ENCODE measurements around the gene IER5L.

Gene IER5L

DNA sequence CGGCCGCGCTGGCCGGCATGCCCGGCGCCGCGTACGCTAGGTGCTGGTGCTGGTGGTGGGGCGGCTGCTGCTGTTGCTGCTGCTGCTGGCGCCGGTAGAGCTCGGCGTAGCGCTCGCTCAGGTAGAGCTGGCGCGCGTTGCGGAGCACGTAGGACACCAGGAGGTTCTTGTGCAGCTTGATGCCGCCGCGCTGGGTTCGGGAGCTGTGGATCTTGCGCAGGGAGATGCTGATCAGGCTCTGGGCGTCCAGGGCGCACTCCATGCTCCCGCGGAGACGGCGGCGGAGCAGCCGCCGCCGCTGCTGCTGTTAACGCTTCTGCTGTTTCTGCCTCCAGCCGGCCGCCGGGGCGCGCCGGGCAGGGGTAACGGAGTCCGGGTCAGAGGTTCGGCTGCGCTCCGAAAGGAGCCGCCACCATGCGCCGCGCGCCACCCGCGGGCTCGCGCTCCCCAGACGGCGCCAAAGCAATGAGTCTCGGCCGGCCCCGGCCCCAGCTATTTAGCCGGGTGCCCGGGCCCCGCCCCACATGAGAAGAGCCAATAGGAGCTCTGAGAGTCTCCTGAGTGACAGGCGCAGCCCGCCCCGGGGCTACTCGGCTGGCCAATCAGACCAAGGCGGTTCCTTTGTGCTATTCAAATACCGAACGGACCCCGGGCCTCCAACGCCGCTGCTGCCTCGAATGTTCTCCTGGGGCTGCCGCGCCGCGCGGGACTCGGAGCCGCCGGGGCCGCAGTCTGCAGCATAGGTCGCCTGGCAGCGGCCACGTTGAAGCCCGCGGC, at the start of gene IER5L:
Gene IER5L, minus strand, starts transcription at position 471 of the 777 bp plus-strand sequence. Its CDS starts 209 bp downstream, at position 262.
- peak; percentile 84 for DNase-seq (ENCODE audit: low read depth)
- peak within 1 kb of the TSS; percentile 88 for H3K4me3 ChIP-seq (ENCODE audit: low read depth, low read length)

DNA sequence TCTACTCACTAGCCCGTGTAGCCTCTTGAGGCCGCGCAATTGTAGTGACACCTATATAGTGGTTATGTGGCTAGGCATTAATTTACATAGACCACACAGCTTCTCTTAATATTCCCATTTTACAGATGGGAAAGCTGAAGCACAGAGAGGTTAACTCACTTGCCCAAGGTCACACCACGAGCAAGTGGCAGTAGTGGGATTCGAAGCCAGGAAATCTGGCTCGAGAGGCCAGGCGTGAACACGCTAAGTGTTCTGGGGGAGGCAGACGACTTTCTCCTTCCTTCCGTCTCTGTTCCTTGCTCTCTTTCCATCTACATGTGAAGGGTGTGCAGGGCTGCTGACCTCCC, 49.8 kb upstream of the IER5L start:
- no peak for DNase-seq (ENCODE audit: low read depth)
- H3K4me3 ChIP-seq (ENCODE audit: low read depth, low read length): no peak overlapping the region

DNA sequence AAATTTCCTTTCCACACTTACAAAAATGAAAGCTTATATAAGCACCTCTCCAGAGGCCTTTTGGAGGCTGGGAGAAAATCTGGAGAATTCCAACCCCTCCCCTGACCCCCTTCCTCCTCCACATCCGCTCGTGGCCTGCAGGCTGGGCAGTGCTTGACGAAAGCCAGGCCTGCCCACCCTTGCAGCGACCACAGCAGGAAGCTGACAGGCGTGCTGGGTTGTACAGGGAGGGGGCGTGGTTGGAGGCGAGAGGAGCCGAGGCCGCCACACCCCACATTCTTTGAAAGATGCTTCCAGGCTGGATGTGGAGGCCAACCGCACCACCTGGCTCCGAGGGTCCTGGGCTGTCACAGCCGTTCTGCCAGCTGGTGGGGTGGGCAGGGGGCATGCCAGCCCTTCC, 47.8 kb upstream of the IER5L start:
- peak; percentile 60 for DNase-seq (ENCODE audit: low read depth)
- no peak overlapping the region for H3K4me3 ChIP-seq (ENCODE audit: low read depth, low read length)

DNA sequence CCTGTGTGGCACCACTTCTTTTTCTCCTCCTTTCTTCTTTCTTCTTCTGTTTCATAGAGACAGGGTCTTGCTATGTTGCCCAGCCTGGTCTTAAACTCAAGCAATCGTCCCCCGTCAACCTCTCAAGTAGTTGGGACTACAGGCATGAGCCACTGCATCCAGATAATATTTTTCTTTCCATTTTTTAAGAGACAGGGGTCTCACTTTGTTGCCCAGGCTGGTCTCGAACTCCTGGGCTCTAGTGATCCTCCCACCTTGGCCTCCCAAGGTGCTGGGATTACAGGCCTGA, 47.4 kb upstream of the IER5L start:
- no peak overlapping the region for H3K4me3 ChIP-seq (ENCODE audit: low read depth, low read length)
- no peak for DNase-seq (ENCODE audit: low read depth)

DNA sequence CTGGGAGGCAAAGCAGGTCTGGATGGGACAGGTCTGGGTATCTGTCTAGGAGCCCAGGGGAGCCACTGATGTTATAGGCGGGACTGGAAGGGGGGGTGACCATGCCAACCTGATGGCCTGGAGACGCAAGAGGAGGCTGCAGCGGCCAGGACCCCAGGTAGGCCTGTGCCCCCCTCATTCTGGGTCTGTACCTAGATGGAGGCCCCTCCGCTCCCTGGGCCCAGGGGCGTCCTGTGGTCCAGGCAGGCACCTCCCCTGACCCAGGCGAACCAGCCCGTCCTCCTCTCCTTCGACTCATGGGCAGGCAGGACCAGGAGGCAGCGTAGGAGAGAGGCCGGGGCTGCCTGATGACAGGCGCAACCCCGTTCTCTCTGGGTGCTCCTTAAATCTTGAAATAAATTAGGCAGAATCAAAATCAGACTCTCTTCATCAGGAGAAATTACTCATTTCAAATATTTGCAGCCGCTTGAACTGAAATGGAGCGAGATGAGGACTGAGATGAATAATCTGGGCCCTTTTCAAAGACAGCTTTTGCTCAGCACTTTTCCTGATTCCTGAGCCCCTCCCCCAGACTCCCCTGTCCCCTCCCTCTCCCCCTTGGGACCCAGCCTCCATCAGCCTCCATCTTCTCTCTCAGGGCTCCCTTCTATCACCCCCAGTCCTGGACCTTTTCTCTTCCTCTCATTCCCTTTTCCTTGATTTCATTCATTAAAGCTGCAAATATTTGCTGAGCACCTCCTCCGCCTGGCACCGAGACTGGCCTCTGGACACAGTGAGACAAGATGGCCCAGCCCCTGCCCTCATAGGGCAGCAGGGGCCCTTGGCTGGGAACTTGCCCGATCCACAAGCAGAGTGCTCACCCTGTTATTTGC, 46.8 kb upstream of the IER5L start:
- H3K4me3 ChIP-seq (ENCODE audit: low read depth, low read length): no peak overlapping the region
- no peak for DNase-seq (ENCODE audit: low read depth)

DNA sequence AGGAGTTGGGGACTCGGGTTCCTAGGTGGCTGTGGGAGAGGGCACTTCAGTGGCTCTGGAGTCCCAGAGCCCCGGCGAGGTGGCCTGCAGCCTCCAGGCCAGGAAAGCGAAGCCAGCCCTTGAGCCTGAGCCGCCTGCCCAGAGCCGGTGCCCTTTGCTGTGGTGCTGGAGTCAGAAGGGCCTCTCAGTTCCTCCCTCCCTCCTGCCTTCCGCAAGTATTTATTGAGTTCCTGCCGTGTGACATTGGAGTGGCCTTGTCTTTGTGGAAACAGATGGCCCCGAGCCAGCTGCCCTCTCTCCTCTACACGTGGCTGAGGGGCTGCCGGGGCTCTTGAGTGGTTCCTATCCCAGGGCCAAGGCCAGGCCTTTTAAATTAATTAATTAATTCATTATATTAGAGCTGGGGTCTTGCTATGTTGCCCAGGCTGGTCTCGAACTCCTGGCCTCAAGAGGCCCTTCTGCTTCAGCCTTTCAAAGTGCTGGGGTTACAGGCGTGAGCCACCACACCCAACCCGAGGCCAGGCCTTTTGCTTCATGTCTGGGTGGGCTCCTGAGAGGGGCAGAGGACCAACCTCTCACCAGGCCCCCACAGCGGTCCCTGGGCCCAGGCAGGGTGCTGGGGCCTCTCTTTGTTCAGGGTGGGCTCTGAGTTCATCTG, 45.6 kb upstream of the IER5L start:
- H3K4me3 ChIP-seq (ENCODE audit: low read depth, low read length): no peak overlapping the region

DNA sequence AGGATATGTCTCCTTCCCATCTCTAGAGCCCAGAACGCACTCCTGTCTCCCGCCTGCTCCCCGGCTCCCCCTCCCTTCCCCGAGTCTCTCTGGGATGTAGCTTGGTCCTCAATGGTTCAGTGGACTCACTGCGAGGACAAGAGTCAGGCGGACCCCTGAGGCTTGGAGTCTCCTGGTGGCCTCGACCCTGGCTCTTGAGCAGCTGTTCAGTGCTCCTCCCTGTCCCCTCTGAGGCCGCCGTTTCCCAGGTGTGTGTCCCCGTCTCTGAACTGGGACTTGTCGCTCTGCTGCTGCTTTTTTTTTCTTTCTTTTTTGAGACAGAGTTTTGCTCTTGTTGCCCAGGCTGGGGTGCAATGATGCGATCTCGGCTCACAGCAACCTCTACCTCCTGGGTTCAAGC, 44.8 kb upstream of the IER5L start:
- H3K4me3 ChIP-seq (ENCODE audit: low read depth, low read length): no peak overlapping the region
- DNase-seq (ENCODE audit: low read depth): no peak

More for the DNA sequence above, 45.6 kb upstream of the IER5L start:
- no peak for DNase-seq (ENCODE audit: low read depth)

DNA sequence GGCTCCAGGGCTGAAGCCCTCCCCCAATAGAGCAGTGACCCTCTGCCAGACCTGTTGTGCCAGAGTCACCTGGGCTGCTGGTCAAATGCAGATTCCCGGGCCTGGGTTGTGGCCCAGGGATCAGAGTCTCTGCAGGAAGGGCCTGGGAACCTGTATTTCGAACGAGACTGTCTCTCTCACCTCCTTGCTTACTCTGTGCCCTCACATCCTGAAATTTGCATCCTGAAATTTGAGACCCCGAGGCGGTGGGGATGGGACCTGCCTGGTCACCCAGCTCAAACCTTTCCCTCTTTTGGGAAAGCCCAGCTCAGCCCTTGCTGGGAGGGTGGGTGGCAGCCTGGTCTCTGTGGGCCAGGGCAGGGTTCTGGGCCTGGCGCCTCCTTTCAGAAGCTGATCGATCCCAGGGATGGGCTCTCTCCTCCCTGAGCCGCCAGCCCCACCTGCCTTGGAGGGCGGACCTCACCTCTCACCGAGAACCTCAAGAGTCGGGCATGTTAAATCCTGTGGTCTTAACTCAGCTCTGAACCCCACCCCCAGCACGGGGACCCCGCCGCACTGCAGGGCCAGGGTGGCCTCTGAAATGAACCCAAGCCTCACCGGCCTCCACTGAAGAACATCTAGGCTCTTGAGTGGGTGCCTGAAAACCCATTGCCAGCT, 44.0 kb upstream of the IER5L start:
- DNase-seq (ENCODE audit: low read depth): no peak
- no peak overlapping the region for H3K4me3 ChIP-seq (ENCODE audit: low read depth, low read length)

DNA sequence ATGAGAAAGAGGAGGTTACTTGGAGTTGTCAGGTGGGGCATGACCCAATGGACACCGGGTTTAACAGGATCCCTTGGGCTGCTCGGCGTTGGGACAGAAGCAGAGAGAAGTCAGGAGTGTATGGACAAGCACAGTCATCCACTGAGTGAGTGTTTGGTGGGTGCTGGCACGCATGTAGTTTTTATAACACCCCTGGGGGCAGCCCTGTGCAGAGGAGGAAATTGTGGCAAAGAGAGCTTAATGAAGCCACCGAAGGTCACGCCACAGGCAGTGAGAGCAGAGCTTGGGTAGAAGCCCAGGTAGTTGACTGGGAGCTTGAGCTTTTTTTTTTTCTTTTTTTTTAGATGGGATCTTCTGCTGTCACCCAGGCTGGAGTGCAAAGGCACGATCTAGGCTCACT, 43.2 kb upstream of the IER5L start:
- H3K4me3 ChIP-seq (ENCODE audit: low read depth, low read length): no peak overlapping the region
- no peak for DNase-seq (ENCODE audit: low read depth)

DNA sequence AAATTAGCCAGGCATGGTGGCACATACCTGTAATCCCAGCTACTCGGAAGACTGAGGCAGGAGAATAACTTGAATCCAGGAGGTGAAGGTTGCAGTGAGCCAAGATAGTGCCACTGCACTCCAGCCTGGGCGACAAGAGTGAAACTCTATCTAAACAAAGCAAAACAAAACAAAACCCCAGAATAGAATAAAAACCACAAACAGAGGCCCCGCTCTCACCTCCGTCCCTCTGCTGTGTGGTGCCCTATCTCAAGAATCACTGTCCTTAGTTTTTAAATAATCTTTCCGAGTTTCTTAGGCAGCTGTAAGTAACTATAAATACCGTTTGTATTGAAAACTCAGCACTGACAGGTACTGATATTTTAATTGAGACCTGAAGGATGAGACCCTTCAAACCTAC, 42.7 kb upstream of the IER5L start:
- H3K4me3 ChIP-seq (ENCODE audit: low read depth, low read length): no peak overlapping the region
- no peak for DNase-seq (ENCODE audit: low read depth)

DNA sequence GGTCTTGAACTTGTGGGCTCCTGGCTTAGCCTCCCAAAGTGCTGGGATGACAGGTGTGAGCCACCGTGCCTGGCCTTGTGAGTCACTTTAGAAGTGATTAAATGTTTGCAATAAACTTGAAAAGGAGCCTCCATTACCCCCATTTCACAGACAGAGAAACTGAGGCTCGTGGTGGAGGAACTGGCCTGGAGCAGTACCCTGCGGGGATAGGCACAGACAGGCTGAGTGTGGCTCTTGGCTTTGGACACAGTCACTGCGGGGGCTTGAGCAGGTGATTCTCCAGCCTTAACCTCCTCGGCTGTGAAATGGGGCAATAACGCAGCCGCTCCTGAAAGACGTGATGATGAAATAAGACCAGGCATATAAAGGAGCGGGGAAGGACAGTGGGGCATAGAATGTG, 40.9 kb upstream of the IER5L start:
- no peak overlapping the region for H3K4me3 ChIP-seq (ENCODE audit: low read depth, low read length)
- no peak for DNase-seq (ENCODE audit: low read depth)

DNA sequence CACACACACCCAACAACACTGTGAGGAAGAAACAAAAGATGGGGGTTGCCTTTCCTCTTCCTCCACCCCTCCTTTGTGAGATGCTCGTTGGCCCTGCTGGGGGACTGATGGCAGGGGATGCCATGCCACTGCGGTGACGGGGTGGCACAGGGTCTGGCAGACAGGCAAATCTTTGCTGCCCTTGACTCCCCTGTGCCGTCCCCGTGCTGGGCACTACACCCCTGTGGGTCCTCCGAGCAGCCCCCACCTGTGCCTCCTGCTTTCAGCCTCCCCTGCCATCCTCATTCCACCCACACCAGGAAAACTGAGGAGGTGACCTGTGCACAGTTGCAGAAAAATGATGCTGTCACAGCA, 40.2 kb upstream of the IER5L start:
- no peak for DNase-seq (ENCODE audit: low read depth)
- no peak overlapping the region for H3K4me3 ChIP-seq (ENCODE audit: low read depth, low read length)

DNA sequence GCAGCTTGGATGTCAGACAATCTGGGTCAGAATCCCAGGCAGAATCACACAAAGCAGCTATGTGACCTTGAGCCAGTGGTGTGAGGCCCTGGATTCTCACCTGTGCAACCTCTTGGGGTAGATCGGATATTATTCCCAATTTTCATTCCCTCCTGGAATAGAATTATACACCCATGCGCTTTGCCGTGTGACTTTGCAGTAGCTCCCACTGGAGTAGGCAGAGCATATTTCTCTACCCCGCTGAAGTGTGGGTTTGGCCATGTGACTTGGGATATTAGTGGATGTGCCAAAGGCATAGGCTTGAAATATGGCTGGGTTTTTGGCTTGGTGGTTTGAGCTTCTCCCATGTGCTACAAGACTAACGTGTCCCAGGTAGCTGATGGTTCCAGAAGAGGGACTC, 35.5 kb upstream of the IER5L start:
- H3K4me3 ChIP-seq (ENCODE audit: low read depth, low read length): no peak overlapping the region
- DNase-seq (ENCODE audit: low read depth): no peak

DNA sequence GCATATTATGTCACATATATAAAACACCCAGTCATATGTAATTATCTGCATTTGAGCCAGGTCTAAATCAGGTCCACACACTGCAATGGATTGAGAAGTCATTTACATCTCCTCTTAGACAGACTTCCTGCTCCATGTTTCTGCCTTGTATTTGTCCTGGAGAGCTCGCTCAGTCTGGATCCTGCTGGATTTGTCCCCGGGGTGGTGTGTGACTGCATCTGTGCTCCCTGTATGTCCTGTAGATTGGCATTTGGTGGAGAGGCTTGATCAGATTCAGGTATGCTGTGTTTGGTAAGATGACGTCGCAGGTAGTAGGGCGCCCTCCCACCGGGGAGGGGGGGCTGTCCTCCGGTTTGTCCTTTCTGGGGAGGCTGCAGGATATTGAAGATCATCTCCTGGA, 33.6 kb upstream of the IER5L start:
- no peak for DNase-seq (ENCODE audit: low read depth)
- no peak overlapping the region for H3K4me3 ChIP-seq (ENCODE audit: low read depth, low read length)

DNA sequence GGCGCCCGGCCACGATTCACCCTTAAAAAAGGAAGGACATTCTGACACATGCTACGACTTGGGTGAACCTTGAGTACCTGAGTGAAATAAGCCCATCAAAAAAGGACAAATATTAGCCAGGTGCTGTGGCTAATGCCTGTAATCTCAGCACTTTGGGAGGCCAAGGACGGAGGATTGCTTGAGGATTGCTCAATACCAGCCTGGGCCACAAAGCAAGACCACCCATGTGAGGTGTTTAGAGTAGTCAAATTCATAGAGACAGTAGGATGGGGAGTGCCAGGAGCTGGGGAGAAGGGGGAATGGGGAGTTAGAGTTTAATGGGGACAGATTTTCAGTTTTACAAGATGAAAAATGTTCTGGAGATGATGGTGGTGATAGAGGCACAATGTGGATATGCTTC, 32.1 kb upstream of the IER5L start:
- no peak overlapping the region for H3K4me3 ChIP-seq (ENCODE audit: low read depth, low read length)
- DNase-seq (ENCODE audit: low read depth): no peak

DNA sequence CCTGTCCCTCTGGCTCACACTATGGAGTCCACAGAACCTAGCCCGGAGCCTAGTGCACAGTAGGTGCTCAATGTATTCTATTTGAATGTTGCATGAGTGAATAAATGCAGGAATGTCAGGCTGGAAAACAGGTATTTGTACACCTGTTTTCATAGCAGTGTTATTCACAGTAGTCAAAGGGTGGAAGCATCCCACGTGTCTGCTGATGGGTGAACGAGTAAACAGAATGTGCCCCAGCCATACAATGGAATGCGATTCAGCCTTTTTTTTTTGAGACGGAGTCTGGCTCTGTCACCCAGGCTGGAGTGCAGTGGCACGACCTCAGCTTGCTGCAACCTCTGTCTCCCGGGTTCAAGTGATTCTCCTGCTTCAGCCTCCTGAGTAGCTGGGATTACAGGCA, 31.5 kb upstream of the IER5L start:
- no peak overlapping the region for H3K4me3 ChIP-seq (ENCODE audit: low read depth, low read length)
- DNase-seq (ENCODE audit: low read depth): no peak

DNA sequence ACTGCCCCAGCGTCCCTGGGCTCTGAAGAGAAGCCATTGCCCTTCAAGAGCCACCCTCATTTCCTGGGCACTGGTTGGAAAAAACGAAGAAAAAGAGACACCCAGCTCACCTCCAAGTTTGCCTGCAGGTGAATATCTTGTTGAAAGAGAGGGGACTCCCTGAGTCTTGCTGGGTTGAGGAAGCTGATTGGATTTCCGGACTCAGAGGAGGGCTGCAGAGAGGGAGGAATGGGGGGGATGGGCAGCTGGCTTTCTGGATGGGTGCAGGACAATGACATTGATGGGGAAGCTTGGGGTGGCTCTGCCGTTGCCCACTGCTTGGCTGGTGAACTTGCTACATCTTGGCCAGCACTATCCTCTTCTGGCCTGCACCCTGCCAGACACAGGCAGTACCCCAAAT, 31.0 kb upstream of the IER5L start:
- H3K4me3 ChIP-seq (ENCODE audit: low read depth, low read length): no peak overlapping the region
- DNase-seq (ENCODE audit: low read depth): no peak

DNA sequence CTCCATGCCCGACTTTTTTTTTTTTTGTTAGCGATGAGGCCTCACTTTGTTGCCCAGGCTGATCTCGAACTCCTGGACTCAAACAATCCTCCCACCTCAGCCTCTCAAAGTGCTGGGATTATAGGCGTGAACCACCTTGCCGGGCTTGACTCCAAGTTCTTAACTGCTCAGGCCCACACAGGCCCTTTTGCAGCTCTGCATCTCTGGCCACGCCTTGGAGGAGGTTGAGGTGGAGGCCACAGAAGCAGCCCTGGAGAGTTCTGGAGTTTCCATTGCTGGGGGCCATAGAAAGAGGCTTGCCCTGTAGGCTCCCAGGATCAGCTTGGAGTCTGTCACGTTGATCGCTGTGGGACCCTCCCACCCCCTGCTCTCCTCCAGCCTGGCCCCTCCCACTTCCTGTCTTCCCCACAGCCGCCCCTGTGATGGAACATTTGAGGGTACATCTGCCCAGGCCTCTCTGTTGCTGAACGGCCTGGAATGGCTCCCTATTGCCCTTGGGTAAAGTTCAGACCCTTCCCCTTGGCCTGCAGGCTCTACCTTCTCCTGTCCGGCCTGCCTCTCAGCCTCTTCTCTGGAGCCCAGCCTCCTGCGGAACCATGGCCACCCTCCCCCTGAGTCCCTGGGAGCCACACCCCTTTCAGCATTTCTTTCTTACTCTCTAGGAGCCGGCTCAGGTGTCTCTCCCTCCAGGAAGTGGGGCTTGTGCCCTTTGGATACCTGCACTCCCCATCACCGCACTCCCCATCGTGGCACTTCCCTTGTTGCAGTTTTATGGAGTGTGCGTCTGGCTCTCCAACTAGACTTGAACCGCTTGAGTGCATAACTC, 30.4 kb upstream of the IER5L start:
- DNase-seq (ENCODE audit: low read depth): no peak
- H3K4me3 ChIP-seq (ENCODE audit: low read depth, low read length): no peak overlapping the region

DNA sequence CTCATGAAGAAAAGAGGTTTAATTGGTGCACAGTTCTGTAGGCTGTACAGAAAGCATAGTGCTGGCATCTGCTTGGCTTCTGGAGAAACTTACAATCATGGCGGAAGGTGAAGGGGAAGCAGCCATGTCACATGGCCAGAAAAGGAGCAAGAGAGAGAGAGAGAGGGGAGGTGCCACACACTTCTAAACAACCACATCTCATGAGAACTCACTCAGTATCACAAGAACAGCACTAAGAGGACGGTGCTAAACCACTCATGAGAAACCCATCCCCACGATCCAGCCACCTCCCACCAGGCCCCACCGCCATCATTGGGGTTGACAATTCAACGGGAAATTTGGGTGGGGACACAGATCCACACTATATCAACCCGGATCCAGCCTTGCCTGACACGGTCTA, 28.8 kb upstream of the IER5L start:
- H3K4me3 ChIP-seq (ENCODE audit: low read depth, low read length): no peak overlapping the region
- DNase-seq (ENCODE audit: low read depth): no peak

Data from skeletal muscle cell (primary cell).